HEK293 (cell line): ENCODE data around the gene CCDC57.

Source experiments
- CTCF ChIA-PET: fragments of 350-600 bp; formaldehyde crosslinking; extraction: SDS; loops from one replicate; lab custom pipeline; 2021; ENCODE audit warnings: antibody characterized with exemption; lab: Yijun Ruan, JAX
- POLR2A ChIA-PET: fragments of 300-600 bp; formaldehyde crosslinking; extraction: SDS; loops from one replicate; lab custom pipeline; 2020; ENCODE audit warnings: antibody characterized with exemption, inconsistent platforms; lab: Yijun Ruan, JAX
- H3K27ac ChIP-seq: fragments of 200-500 bp; sonication (Bioruptor generic); 2 replicates; pipeline ENCODE4 v1.5.1; 2014; ENCODE audit warnings: low read depth, low read length, control low read depth, inconsistent platforms; ENCODE audit errors: extremely low read depth
- H3K36me3 ChIP-seq, 2 experiments: fragments of 200-500 bp in 1 of 2; sonication (Bioruptor generic) in 1 of 2; 1 replicate in 1 of 2; 2 replicates in 1 of 2; pipeline ENCODE4 v1.5.1; 2014 to 2017; ENCODE audit warnings: inconsistent platforms in 2 of 2, low read length in 2 of 2; ENCODE audit not compliant: control insufficient read depth in 2 of 2, insufficient read depth in 1 of 2
- H3K4me1 ChIP-seq: fragments of 200-500 bp; sonication (Bioruptor generic); 2 replicates; pipeline ENCODE4 v1.5.1; 2014; ENCODE audit warnings: mild to moderate bottlenecking, low read length, inconsistent platforms; ENCODE audit not compliant: control insufficient read depth, insufficient read depth
- H3K4me3 ChIP-seq: 2 replicates; pipeline ENCODE4 v1.5.1; 2011; ENCODE audit warnings: low read depth, mild to moderate bottlenecking, control low read depth, low read length, moderate library complexity
- H3K9me3 ChIP-seq: fragments of 200-500 bp; sonication (Bioruptor generic); 2 replicates; pipeline ENCODE4 v1.5.1; 2014; ENCODE audit warnings: low read depth, low read length, inconsistent platforms; ENCODE audit not compliant: control insufficient read depth, insufficient read depth
- AEBP2 ChIP-seq: fragments of 450-650 bp; formaldehyde crosslinking; IDR thresholded peaks from 2 replicates; pipeline ENCODE4 v1.5.1; 2016; ENCODE audit warnings: missing biosample characterization, missing genetic modification characterization, borderline replicate concordance
- EGR2 ChIP-seq: fragments of 450-650 bp; formaldehyde crosslinking; IDR thresholded peaks from 2 replicates; pipeline ENCODE4 v1.5.1; 2016; ENCODE audit warnings: low read depth, missing biosample characterization, missing genetic modification characterization
- GLIS1 ChIP-seq: fragments of 450-650 bp; formaldehyde crosslinking; IDR thresholded peaks from 2 replicates; pipeline ENCODE4 v1.5.1; 2016; ENCODE audit warnings: missing biosample characterization, missing genetic modification characterization
- GLIS2 ChIP-seq: fragments of 450-650 bp; formaldehyde crosslinking; IDR thresholded peaks from 2 replicates; pipeline ENCODE4 v1.5.1; 2016; ENCODE audit warnings: missing biosample characterization, missing genetic modification characterization
- HOXC10 ChIP-seq: sonication (generic); formaldehyde crosslinking; IDR thresholded peaks from 2 replicates; pipeline ENCODE4 v1.8.1; 2023; ENCODE audit warnings: mild to moderate bottlenecking, missing genetic modification reagents
- KLF10 ChIP-seq: fragments of 450-650 bp; IDR thresholded peaks from 2 replicates; pipeline ENCODE4 v1.5.1; 2018; ENCODE audit warnings: missing biosample characterization, mild to moderate bottlenecking, missing genetic modification characterization
- KLF16 ChIP-seq: fragments of 450-650 bp; formaldehyde crosslinking; IDR thresholded peaks from 2 replicates; pipeline ENCODE4 v1.5.1; 2017; ENCODE audit warnings: missing biosample characterization, missing genetic modification characterization
- KLF8 ChIP-seq: fragments of 450-650 bp; formaldehyde crosslinking; IDR thresholded peaks from 2 replicates; pipeline ENCODE4 v1.5.1; 2016; ENCODE audit warnings: missing biosample characterization, missing genetic modification characterization
- MZF1 ChIP-seq: fragments of 450-650 bp; formaldehyde crosslinking; IDR thresholded peaks from 2 replicates; pipeline ENCODE4 v1.5.1; 2017; ENCODE audit warnings: missing biosample characterization, missing genetic modification characterization, borderline replicate concordance
- OSR2 ChIP-seq: fragments of 450-650 bp; formaldehyde crosslinking; IDR thresholded peaks from 2 replicates; pipeline ENCODE4 v1.5.1; 2016; ENCODE audit warnings: missing biosample characterization, missing genetic modification characterization
- REPIN1 ChIP-seq: fragments of 450-650 bp; formaldehyde crosslinking; IDR thresholded peaks from 2 replicates; pipeline ENCODE4 v1.5.1; 2017; ENCODE audit warnings: missing biosample characterization, missing genetic modification characterization, low read depth
- ZBTB21 ChIP-seq: fragments of 450-650 bp; formaldehyde crosslinking; IDR thresholded peaks from 2 replicates; pipeline ENCODE4 v1.5.1; 2017; ENCODE audit warnings: missing biosample characterization, missing genetic modification characterization
- ZFHX2 ChIP-seq: fragments of 450-650 bp; formaldehyde crosslinking; conservative IDR thresholded peaks from 2 replicates; pipeline ENCODE4 v1.5.1; 2016; ENCODE audit warnings: missing biosample characterization, missing genetic modification characterization
- ZNF132 ChIP-seq: fragments of 450-650 bp; formaldehyde crosslinking; IDR thresholded peaks from 2 replicates; pipeline ENCODE4 v1.5.1; 2017; ENCODE audit warnings: missing biosample characterization, missing genetic modification characterization, borderline replicate concordance
- ZNF146 ChIP-seq: fragments of 450-650 bp; formaldehyde crosslinking; IDR thresholded peaks from 2 replicates; pipeline ENCODE4 v1.5.1; 2016; ENCODE audit warnings: missing biosample characterization, missing genetic modification characterization
- ZNF211 ChIP-seq: fragments of 450-650 bp; formaldehyde crosslinking; IDR thresholded peaks from 2 replicates; pipeline ENCODE4 v1.5.1; 2016; ENCODE audit warnings: low read depth, missing biosample characterization, missing genetic modification characterization
- ZNF266 ChIP-seq: fragments of 450-650 bp; formaldehyde crosslinking; IDR thresholded peaks from 2 replicates; pipeline ENCODE4 v1.5.1; 2016; ENCODE audit warnings: missing biosample characterization, missing genetic modification characterization, low read depth
- ZNF354C ChIP-seq: fragments of 450-650 bp; formaldehyde crosslinking; IDR thresholded peaks from 2 replicates; pipeline ENCODE4 v1.5.1; 2016; ENCODE audit warnings: missing biosample characterization, missing genetic modification characterization, low read depth, borderline replicate concordance
- ZNF549 ChIP-seq: fragments of 450-650 bp; IDR thresholded peaks from 2 replicates; pipeline ENCODE4 v1.5.1; 2018; ENCODE audit warnings: missing biosample characterization, missing genetic modification characterization, mild to moderate bottlenecking, inconsistent platforms, moderate library complexity
- ZNF670 ChIP-seq: fragments of 450-650 bp; formaldehyde crosslinking; IDR thresholded peaks from 2 replicates; pipeline ENCODE4 v1.5.1; 2016; ENCODE audit warnings: missing biosample characterization, missing genetic modification characterization, low read depth
- ZSCAN4 ChIP-seq: fragments of 450-650 bp; formaldehyde crosslinking; IDR thresholded peaks from 2 replicates; pipeline ENCODE4 v1.5.1; 2017; ENCODE audit warnings: missing biosample characterization, missing genetic modification characterization
- TF ChIP-seq, protein P1 (sequence below): fragments of 450-650 bp; formaldehyde crosslinking; IDR thresholded peaks from 2 replicates; pipeline ENCODE4 v1.5.1; 2016; ENCODE audit warnings: missing biosample characterization, missing genetic modification characterization
- TF ChIP-seq, protein P2 (sequence below): fragments of 450-650 bp; formaldehyde crosslinking; IDR thresholded peaks from 2 replicates; pipeline ENCODE4 v1.5.1; 2016; ENCODE audit warnings: missing biosample characterization, missing genetic modification characterization
- TF ChIP-seq, protein P3 (sequence below): fragments of 450-650 bp; formaldehyde crosslinking; optimal IDR thresholded peaks from 2 replicates; pipeline ENCODE3; 2016; ENCODE audit warnings: missing biosample characterization, mild to moderate bottlenecking, missing genetic modification characterization

The CCDC57 gene

GRCh38 chr17:82114872-82115271 lies 97.8 kb downstream of the CCDC57 start:
- Histone ChIP-seq H3K9me3 (no peaks in the 10 kb centered on the region), H3K36me3 (peaks cover 0 to 32% of the 10 kb centered on the region in 2 experiments; a peak in 2 of 3 replicates), H3K4me3 (no peak overlapping the region), H3K27ac (no peak overlapping the region), H3K4me1 (no peaks in the 10 kb centered on the region)
- TF ChIP-seq AEBP2 (tag by site-specific recombination) (no peak), KLF8 (tag by site-specific recombination) (no peak), ZNF670 (tag by site-specific recombination) (no peak), MZF1 (no peak), ZSCAN4 (tag by site-specific recombination) (no peak), KLF10 (tag by site-specific recombination) (no peak), GLIS1 (no peak), GLIS2 (tag by site-specific recombination) (no peak), ZNF146 (no peak), ZNF132 (no peak), ZNF354C (tag by site-specific recombination) (no peak)
- TF ChIP-seq, protein P1, sequence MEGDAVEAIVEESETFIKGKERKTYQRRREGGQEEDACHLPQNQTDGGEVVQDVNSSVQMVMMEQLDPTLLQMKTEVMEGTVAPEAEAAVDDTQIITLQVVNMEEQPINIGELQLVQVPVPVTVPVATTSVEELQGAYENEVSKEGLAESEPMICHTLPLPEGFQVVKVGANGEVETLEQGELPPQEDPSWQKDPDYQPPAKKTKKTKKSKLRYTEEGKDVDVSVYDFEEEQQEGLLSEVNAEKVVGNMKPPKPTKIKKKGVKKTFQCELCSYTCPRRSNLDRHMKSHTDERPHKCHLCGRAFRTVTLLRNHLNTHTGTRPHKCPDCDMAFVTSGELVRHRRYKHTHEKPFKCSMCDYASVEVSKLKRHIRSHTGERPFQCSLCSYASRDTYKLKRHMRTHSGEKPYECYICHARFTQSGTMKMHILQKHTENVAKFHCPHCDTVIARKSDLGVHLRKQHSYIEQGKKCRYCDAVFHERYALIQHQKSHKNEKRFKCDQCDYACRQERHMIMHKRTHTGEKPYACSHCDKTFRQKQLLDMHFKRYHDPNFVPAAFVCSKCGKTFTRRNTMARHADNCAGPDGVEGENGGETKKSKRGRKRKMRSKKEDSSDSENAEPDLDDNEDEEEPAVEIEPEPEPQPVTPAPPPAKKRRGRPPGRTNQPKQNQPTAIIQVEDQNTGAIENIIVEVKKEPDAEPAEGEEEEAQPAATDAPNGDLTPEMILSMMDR (tag by site-specific recombination) = no peak
- TF ChIP-seq, protein P2, sequence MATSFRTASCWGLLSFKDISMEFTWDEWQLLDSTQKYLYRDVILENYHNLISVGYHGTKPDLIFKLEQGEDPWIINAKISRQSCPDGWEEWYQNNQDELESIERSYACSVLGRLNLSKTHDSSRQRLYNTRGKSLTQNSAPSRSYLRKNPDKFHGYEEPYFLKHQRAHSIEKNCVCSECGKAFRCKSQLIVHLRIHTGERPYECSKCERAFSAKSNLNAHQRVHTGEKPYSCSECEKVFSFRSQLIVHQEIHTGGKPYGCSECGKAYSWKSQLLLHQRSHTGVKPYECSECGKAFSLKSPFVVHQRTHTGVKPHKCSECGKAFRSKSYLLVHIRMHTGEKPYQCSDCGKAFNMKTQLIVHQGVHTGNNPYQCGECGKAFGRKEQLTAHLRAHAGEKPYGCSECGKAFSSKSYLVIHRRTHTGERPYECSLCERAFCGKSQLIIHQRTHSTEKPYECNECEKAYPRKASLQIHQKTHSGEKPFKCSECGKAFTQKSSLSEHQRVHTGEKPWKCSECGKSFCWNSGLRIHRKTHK (tag by site-specific recombination) = no peak
- ChIA-PET CTCF (no interaction called here), POLR2A (interaction anchor here (1.5 kb wide), 1 partner anchor 9 kb away, joined by 4 read pairs; no protein-coding TSS in a partner anchor)

GRCh38 chr17:82114447-82114846 lies 98.2 kb downstream of the CCDC57 start:
- Histone ChIP-seq H3K4me3 (no peak overlapping the region), H3K9me3 (no peaks in the 10 kb centered on the region), H3K27ac (no peak overlapping the region), H3K4me1 (no peaks in the 10 kb centered on the region), H3K36me3 (peaks cover 0 to 32% of the 10 kb centered on the region in 2 experiments; a peak in 2 of 3 replicates)
- POLR2A ChIA-PET = no interaction called here
- peak; percentile 66 for TF ChIP-seq ZFHX2 (tag by site-specific recombination)
- TF ChIP-seq ZBTB21 (tag by site-specific recombination) = no peak
- peak; percentile 73 for TF ChIP-seq EGR2
- CTCF ChIA-PET = interaction anchor here (0.8 to 1.1 kb wide), 2 partner anchors 8 to 77 kb away, joined by 3 read pairs; partner anchors contain the start of gene DCXR

GRCh38 chr17:82113941-82114340 lies 98.7 kb downstream of the CCDC57 start:
- TF ChIP-seq ZNF266 = no peak
- TF ChIP-seq HOXC10 (CRISPR knock-in tag) = no peak
- no peak for TF ChIP-seq ZNF549 (tag by site-specific recombination)
- TF ChIP-seq REPIN1 (tag by site-specific recombination) = no peak
- TF ChIP-seq ZNF211 (tag by site-specific recombination) = no peak
- TF ChIP-seq, protein P3, sequence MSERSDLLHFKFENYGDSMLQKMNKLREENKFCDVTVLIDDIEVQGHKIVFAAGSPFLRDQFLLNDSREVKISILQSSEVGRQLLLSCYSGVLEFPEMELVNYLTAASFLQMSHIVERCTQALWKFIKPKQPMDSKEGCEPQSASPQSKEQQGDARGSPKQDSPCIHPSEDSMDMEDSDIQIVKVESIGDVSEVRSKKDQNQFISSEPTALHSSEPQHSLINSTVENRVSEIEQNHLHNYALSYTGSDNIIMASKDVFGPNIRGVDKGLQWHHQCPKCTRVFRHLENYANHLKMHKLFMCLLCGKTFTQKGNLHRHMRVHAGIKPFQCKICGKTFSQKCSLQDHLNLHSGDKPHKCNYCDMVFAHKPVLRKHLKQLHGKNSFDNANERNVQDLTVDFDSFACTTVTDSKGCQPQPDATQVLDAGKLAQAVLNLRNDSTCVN (tag by site-specific recombination) = no peak
- no peak for TF ChIP-seq OSR2 (tag by site-specific recombination)
- TF ChIP-seq KLF16 (tag by site-specific recombination) = no peak
- TF ChIP-seq, all 188 proteins: peak for 0
- ChIA-PET CTCF (interaction anchor here (0.8 to 1.1 kb wide), 2 partner anchors 8 to 76 kb away, joined by 3 read pairs; partner anchors contain the start of gene DCXR), POLR2A (no interaction called here)
- H3K4me1 ChIP-seq = no peaks in the 10 kb centered on the region
- H3K36me3 ChIP-seq = peaks cover 0 to 32% of the 10 kb centered on the region in 2 experiments; a peak in 2 of 3 replicates
- H3K9me3 ChIP-seq = no peaks in the 10 kb centered on the region
- H3K27ac ChIP-seq = no peak overlapping the region
- no peak overlapping the region for H3K4me3 ChIP-seq
